Measurements from ENCODE around the gene TBX20.
"Not testable (repeated sequence)": the region's sequence is repeated elsewhere in the genome, so short reads cannot be mapped to it uniquely, and the experiment has no call there.

GRCh38 chr7:35204850-35205249 is 49.0 kb downstream of the TBX20 start:
- TF ChIP-seq CTCF, POLR2A (IDR thresholded peaks at IDR 0.05): not testable (repeated sequence)
